Transverse colon (tissue), 4 donors: ENCODE data around the gene SLX4. TPM values are rescaled to one million over a fixed set of nuclear protein-coding genes. Genes with fewer than 3 reads are reported as not detected.

Source experiments
- DNase-seq: peaks from one replicate; pipeline ENCODE4 v3.0.0-alpha.2; 2019
- H3K27ac ChIP-seq, 4 donors: fragments of 200-600 bp; sonication (generic); 2 replicates each; pipeline ENCODE4 v1.5.1; 2016 to 2018; ENCODE audit warnings: inconsistent platforms in 4 of 4
- H3K27me3 ChIP-seq: fragments of 200-600 bp; sonication (generic); 2 replicates; pipeline ENCODE4 v1.5.1; 2017; ENCODE audit warnings: inconsistent platforms
- H3K36me3 ChIP-seq, 4 donors: fragments of 200-600 bp; sonication (generic); 2 replicates each; pipeline ENCODE4 v1.5.1; 2017 to 2019; ENCODE audit warnings: inconsistent platforms in 4 of 4
- H3K4me1 ChIP-seq, 4 donors: fragments of 200-600 bp; sonication (generic); 2 replicates each; pipeline ENCODE4 v1.5.1; 2017 to 2020; ENCODE audit warnings: inconsistent platforms in 4 of 4
- H3K4me3 ChIP-seq, 4 donors: fragments of 200-600 bp; sonication (generic); 1 replicate in 1 of 4; 2 replicates in 3 of 4; pipeline versions ENCODE4 v1.5.1 to v1.6.1; 2017 to 2019; ENCODE audit warnings: inconsistent platforms in 4 of 4
- H3K9me3 ChIP-seq, 2 donors: fragments of 200-600 bp; sonication (generic); 2 replicates each; pipeline ENCODE4 v1.5.1; 2017 to 2019; ENCODE audit warnings: inconsistent platforms in 2 of 2
- CTCF ChIP-seq, 5 experiments: fragments of 200-600 bp in 3 of 5; fragments of 450-650 bp in 2 of 5; sonication (generic) in 3 of 5; IDR thresholded peaks; 1 replicate in 2 of 5; 2 replicates in 3 of 5; pipeline ENCODE4 v1.5.1; 2016 to 2017; ENCODE audit warnings: antibody characterized with exemption in 5 of 5, inconsistent platforms in 3 of 5, mild to moderate bottlenecking in 2 of 5, moderate library complexity in 1 of 5
- EP300 ChIP-seq: sonication (generic); formaldehyde crosslinking; IDR thresholded peaks from one replicate; pipeline ENCODE4 v1.6.1; 2017; ENCODE audit warnings: antibody characterized with exemption, low read depth
- POLR2A ChIP-seq: fragments of 450-650 bp; IDR thresholded peaks from one replicate; pipeline ENCODE4 v1.6.1; 2016; ENCODE audit warnings: antibody characterized with exemption, mild to moderate bottlenecking, moderate library complexity
- POLR2AphosphoS5 ChIP-seq, 3 donors: sonication (generic); formaldehyde crosslinking; IDR thresholded peaks; one replicate each; pipeline ENCODE4 v1.6.1; 2016; ENCODE audit warnings: antibody characterized with exemption in 3 of 3
- whole genome bisulfite sequencing, 2 donors: methylation state at CpG; one replicate each; pipeline ENCODE4 v1.1.5; 2018; ENCODE audit warnings: low coverage in 1 of 2; 5-methylcytosine and 5-hydroxymethylcytosine counted together
- in situ Hi-C, 4 donors: fragments of 200-750 bp; cut with MboI; loops; one replicate each; pipeline versions ENCODE4 v1.15.0 to v1.15.1; 2017; ENCODE audit warnings: low sequenced_read_pairs in 3 of 4, low pct_ligation_motif_present in 1 of 4, low pct_unique_long_range_greater_than_20kb in 1 of 4
- intact Hi-C: fragments of 100-400 bp; cut with DNase I; formaldehyde crosslinking; loops from one replicate; pipeline ENCODE4 v1.15.1; 2023; ENCODE audit warnings: low total_unique reads
- total RNA-seq, 4 donors: library from RNA; depleted of rRNA; stranded (reverse); fragments of >200 nt; gene quantifications; one replicate each; pipeline ENCODE4 v1.1.0, GENCODE V29; 2016

SLX4 gene
- total RNA-seq, 4 donors from 2014 or later = 3.0 to 11.5 (median 4.9) TPM

GRCh38 chr16:3589001-3589400 lies 22.4 kb downstream of the SLX4 start:
- Histone ChIP-seq H3K27me3 (no peaks in the 10 kb centered on the region), H3K4me1 (no peaks in the 10 kb centered on the region), H3K27ac (no peak overlapping the region), H3K36me3 (no peaks in the 10 kb centered on the region), H3K4me3 (no peak overlapping the region), H3K9me3 (no peaks in the 10 kb centered on the region)
- TF ChIP-seq CTCF (IDR thresholded peaks at IDR 0.05) (no peak), POLR2AphosphoS5 (IDR thresholded peaks at IDR 0.05) (no peak), POLR2A (no peak), EP300 (no peak)
- WGBS, 2 donors = 95% methylated on average over 22 of the region's 22 CpGs; no CpG with 5 or more reads in 1 of the 2 donors
- in situ Hi-C loops = no loop called here
- DNase-seq = no peak
- intact Hi-C loops = no loop called here

- Histone ChIP-seq H3K4me3 (no peak overlapping the region), H3K27ac (no peak overlapping the region), H3K36me3 (no peaks in the 10 kb centered on the region), H3K9me3 (no peaks in the 10 kb centered on the region), H3K4me1 (no peaks in the 10 kb centered on the region), H3K27me3 (no peaks in the 10 kb centered on the region)
- WGBS, 2 donors = 81% methylated on average over 13 of the region's 15 CpGs; no CpG with 5 or more reads in 1 of the 2 donors
- intact Hi-C loops = no loop called here
- TF ChIP-seq CTCF (IDR thresholded peaks at IDR 0.05) = no peak
- no peak for TF ChIP-seq POLR2A
- TF ChIP-seq EP300 = no peak
- no peak for TF ChIP-seq POLR2AphosphoS5 (IDR thresholded peaks at IDR 0.05)
- in situ Hi-C loops = no loop called here
- DNase-seq = no peak
Measured at GRCh38 chr16:3587547-3588110, 23.8 kb downstream of the SLX4 start.

- intact Hi-C loops (no loop called here), in situ Hi-C loops (no loop called here)
- Histone ChIP-seq H3K4me1 (no peaks in the 10 kb centered on the region), H3K27ac (no peak overlapping the region), H3K4me3 (no peak overlapping the region), H3K9me3 (no peaks in the 10 kb centered on the region), H3K36me3 (no peaks in the 10 kb centered on the region), H3K27me3 (no peaks in the 10 kb centered on the region)
- TF ChIP-seq POLR2AphosphoS5 (IDR thresholded peaks at IDR 0.05) = no peak
- TF ChIP-seq EP300 = no peak
- DNase-seq = no peak
- WGBS, 2 donors = 98% methylated on average over 8 of the region's 8 CpGs; no CpG with 5 or more reads in 1 of the 2 donors
Measured at GRCh38 chr16:3584412-3584811, 27.0 kb downstream of the SLX4 start.

GRCh38 chr16:3583303-3584038 lies 27.9 kb downstream of the SLX4 start:
- Histone ChIP-seq H3K4me1 (no peaks in the 10 kb centered on the region), H3K9me3 (no peaks in the 10 kb centered on the region), H3K27ac (no peak overlapping the region), H3K27me3 (peaks cover under 1% of the 10 kb centered on the region), H3K36me3 (no peaks in the 10 kb centered on the region), H3K4me3 (no peak overlapping the region)
- no peak for TF ChIP-seq POLR2AphosphoS5 (IDR thresholded peaks at IDR 0.05)
- TF ChIP-seq CTCF (IDR thresholded peaks at IDR 0.05) = no peak
- TF ChIP-seq POLR2A = no peak
- TF ChIP-seq EP300 = no peak
- 96 to 100% methylated on average over 1 to 16 of the region's 16 CpGs for WGBS, 2 donors
- DNase-seq = no peak
- intact Hi-C loops (no loop called here), in situ Hi-C loops (no loop called here)
